GM19467 (cell line): Measurements from ENCODE around the gene ELANE.
A peak's percentile ranks its signal among the peaks of the same experiment; 100 is the strongest.

Experiments
- ATAC-seq: cut with Tn5 transposase; IDR thresholded peaks from one replicate; pipeline ENCODE4 v1.9.1; 2021; ENCODE audit warnings: mild to moderate bottlenecking, moderate library complexity; ENCODE audit not compliant: unreplicated experiment

The ELANE gene

GRCh38 chr19:861141-861755 is 9.1 kb downstream of the ELANE start:
- no peak for ATAC-seq

DNA sequence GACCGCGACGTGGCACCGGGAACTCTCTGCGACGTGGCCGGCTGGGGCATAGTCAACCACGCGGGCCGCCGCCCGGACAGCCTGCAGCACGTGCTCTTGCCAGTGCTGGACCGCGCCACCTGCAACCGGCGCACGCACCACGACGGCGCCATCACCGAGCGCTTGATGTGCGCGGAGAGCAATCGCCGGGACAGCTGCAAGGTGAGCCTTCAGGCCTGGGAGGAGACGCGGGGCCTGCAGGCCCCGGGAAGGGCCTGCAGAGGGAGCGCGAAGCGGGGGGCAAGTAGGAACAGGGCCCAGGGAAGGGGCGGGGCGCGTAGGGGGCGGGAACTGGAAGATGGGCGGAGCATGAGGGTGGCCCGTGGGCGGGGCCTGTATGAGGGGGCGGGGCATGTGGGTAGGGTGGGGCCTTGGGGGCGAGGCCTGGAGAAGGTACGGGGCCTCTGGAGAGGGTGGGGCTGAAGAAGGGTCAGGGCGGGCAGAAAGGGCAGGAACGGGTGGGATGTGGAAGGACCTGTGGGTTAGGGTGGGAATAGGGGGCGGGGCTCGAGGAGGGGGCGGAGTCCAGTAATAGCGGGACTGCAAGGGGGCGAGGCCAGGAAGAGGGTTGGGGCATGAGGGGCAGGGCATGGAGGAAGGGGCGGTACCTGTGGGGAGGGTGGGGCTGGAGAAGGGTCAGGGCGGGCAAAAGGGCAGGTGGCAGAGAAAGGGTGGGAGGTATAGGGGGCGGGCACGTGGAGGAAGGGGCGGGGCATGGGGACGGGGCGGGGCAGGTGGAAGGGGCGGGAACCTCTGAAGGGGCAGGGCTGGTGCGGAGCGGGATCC is 9.9 kb downstream of the ELANE start:
- ATAC-seq: no peak

GRCh38 chr19:862581-863314 is 10.6 kb downstream of the ELANE start:
- ATAC-seq: no peak

DNA sequence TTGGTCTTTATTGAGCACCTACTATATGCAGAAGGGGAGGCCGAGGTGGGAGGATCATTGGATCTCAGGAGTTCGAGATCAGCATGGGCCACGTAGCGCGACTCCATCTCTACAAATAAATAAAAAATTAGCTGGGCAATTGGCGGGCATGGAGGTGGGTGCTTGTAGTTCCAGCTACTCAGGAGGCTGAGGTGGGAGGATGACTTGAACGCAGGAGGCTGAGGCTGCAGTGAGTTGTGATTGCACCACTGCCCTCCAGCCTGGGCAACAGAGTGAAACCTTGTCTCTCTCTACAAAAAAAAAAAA is 11.2 kb downstream of the ELANE start:
- no peak for ATAC-seq

DNA sequence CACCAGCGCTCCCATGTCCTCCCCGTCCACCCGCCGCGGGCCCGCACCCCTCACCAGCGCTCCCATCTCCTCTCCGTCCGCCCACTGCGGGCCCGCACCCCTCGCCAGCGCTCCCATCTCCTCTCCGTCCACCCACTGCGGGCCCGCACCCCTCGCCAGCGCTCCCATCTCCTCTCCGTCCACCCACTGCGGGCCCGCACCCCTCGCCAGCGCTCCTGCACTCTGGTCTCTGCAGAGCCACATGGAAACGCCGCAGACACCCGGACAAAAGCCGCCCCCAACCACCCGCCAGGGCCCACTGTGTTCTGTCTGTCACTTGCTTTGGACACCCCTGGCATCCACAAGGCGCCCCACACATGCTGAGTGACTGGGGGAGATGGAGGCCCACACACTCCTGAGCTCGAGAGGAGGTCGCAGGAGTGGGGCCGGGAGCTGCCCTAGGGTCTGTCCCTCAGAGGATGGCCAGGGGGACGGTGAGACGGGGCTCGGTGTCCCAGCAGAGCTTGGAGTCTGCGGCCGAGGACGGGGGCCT is 14.7 kb downstream of the ELANE start:
- no peak for ATAC-seq

GRCh38 chr19:867301-867793 is 15.2 kb downstream of the ELANE start:
- ATAC-seq: no peak

GRCh38 chr19:867855-868457 is 15.9 kb downstream of the ELANE start:
- no peak for ATAC-seq

DNA sequence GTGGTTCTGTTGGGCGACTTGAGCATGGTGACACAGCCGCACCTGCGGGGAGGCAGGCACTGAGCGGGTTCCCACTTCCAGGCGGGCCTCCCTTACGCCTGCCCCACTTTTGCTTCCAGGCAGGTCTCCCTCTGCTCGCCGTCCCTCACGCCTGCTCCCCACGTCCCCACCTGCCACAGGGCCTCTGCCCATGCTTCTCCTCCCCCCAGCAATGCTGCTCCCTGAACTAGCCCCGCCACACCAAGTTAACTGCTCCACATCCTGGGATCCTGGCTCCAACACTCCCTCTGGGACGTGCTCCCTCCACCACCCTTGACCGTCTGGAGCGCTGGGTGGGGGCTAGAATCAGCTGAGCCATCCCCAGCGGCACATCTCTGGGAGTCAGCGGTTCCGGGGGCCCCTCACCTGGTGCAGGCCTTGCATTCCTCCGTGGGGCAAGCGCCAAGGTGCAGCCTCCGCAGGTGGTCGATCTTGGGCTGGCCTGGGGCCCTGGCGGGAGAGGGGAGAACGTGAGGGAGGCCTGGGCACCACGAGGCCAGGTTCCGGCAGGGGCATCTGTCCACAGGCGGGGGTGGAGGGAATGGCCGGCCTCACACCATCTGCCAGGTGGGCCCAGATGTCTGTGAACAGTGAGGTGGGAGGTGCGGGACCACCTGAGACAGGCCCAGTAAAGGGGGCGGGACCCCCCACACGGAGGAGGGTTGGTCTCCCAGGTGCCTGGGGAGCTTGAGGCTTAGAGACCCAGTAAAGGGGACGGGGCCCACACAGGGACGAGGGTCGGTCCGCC is 16.5 kb downstream of the ELANE start:
- no peak for ATAC-seq

GRCh38 chr19:869245-870177 is 17.4 kb downstream of the ELANE start:
- ATAC-seq: no peak

GRCh38 chr19:870314-870713 is 18.2 kb downstream of the ELANE start:
- no peak for ATAC-seq

GRCh38 chr19:870963-871401 is 18.9 kb downstream of the ELANE start:
- no peak for ATAC-seq

- ATAC-seq: no peak
These were observed 19.6 kb downstream of the ELANE start for GRCh38 chr19:871446-872265.

DNA sequence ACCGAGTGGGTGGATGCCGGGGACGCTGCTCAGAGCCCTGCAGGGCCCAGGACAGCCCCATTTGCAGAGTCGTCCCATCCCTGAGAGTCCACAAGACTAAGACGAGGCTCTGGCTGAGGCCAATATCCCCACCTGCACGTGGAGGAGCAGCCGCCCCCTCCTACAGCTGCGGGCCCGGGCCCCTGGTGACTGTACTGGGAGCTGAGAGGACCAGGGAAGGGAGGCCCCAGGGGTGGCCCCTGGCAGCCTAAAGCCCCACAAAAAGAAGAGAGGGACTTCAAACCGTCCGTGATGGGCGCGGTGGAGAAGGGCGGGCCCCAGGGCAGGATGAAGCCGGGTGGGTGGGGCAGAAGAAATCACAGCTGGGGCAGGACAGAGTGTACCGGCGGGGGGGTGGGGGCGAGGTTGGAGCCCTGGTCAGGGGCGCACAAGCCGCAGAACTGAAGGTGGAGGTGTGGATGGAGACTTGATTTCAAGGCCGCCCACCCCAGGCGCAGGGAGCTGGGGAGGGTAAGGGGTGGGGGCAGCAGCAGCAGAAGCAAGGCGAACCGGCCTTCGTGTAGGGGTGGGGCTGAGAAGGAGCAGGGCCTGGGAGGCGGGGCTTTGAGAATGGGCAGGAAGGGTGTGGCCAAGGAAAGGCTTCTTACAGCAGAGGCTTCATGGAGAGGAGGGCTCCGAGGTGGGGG is 20.3 kb downstream of the ELANE start:
- ATAC-seq: peak; percentile 32

- no peak for ATAC-seq
These were observed 21.0 kb downstream of the ELANE start for GRCh38 chr19:873084-873483.

DNA sequence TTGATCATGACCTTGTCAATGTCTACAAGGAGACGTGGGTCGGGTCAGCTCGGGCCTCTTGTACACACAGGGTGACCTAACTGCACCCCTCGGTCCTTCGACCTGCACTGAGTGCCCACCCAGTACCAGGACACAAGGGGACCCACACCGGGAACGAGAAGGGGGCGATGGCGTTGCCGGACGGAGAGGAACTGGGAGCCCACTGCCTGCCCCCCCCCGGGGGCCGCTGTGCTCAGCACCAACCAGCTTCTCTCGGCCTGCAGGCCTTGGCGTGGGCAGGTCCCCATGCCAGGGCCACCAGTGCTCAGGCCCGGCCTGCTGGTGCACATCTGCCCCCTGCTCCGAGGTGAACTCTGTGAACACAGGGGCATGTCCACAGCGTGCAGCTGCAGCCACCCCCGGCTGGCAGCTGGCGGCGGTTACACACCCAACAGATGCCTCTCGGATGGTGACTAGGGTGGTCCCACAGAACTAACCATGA is 21.5 kb downstream of the ELANE start:
- no peak for ATAC-seq

- no peak for ATAC-seq
These were observed 23.3 kb downstream of the ELANE start for GRCh38 chr19:875265-875879.

GRCh38 chr19:876089-876488 is 24.0 kb downstream of the ELANE start:
- ATAC-seq: no peak
